Activated T-cell treated with anti-CD3 and anti-CD28 coated beads for 48 hours (primary cell): ENCODE measurements around the gene MIDN.

ENCODE experiments used
- DNase-seq: peaks from one replicate; pipeline ENCODE4 v3.0.0-alpha.2; 2020; ENCODE audit warnings: low read depth

MIDN gene

DNA sequence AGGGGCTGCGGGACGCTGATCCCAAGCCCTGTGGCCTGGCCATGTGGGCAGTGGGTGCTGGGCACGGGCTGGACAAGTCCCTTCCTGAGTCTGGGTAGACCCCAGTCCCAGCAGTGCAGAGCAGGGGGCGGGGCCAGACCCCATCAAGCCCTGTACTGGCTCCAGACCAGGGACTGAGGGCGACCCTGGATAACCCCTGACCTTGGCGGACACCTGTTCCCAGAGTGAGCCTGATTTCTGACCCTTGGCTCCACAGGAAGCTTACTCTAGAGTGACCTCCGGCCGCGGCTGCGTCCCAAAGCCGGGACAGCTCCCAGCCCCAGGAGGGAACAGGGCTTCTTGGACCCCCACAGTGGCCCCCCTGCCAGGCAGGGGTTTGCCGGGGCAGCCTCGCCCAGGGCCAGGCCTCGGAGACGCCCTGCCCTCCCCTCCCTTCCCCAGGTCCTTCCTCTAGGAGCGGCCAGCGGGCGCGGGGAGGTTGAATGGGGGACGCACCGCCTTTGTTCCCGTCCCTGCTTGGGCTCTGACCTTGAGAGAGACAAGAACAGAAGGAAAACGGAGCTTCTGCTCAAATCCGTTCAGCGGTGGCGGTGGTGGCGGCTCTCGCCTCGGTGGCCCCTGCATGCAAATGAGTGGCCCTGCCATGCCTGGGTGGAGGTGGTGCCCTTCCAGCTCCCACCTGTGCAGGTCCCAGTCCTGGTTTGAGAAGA is 35.0 kb downstream of the MIDN start:
- DNase-seq: no peak

DNA sequence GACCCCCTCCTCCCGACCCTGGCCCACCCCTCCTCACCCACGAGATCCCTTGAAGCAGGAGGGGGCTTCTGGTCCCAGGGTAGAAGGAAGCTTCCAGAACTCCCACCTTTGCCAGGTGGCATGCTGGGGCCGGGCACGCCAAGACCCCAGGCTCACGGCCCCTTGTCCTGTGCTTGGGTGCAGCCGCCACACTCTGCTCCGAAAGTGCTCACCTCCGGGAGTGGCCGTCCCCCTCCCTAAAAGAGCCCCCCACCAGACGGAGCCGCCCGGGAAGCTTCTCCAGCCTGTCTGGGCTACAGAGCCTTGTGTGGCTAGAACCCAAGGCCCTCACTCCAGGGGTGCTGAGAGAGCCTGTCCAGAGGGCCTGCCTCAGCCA is 35.5 kb downstream of the MIDN start:
- no peak for DNase-seq

DNA sequence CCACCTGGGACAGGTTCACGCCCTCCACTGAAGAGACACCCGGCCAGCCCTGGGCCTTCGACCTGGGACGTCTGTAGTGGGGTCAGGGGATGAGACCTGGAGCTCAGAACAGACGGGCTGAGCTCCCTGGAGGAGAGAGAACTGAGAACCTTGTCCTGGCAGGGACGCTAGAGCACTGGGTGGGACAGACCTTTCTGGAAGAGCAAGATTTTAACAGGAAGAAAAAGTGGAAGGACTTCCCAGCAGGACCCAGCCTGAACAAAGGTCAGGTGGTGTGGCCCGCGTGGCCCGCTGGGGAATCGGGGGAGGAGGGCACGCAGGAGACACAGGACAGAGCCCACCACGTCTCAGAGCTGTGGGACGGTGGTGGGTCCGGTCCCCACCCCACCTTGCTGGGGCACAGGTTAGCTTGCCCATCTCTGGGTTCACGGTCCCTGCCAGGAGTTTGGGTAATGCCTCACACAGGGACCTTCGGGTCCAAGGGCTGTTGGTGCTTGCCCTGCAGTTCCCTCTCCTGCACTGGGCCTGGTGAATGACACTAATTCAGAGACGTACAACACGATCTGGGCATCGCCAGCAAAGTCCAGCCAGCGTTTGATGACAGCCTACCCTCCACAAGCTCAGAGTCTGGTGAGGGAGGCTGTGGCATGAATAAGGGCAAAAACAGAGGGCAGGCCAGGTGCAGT is 36.1 kb downstream of the MIDN start:
- no peak for DNase-seq

DNA sequence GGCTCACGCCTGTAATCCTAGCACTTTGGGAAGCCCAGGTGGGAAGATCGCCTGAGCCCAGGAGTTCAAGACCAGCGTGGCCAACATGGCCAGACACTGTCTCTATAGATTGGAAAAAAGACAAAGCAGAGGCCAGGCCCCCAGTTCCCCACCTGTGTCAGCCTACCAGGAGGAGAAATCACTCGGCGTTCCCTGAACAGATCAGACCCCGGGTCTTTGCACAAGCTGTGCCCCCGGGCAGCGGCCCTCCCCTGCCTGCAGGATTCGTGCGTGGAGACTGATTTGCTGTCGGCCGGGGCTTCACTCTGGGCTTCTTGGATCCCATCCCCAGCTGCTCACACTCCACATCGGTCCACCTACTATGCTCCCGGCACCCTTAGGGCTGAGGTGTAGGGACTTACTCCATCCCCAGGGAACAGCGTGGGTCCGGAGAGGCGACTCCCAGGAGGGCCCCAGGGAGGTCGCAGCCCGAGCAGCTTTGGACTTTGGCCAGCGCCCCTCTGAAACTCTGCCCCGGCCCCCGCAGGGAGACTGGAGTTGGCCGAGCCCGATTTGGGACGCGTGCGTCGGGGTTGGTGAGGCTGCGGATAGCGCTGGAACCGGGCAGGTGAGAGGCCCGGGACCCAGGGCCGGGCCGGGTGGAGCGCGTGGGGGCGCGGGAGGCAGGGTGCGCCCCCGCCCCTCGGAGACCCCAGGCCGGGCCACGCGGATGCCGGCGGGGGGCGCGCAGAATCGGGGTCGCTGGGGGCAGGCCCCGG is 36.8 kb downstream of the MIDN start:
- no peak for DNase-seq

DNA sequence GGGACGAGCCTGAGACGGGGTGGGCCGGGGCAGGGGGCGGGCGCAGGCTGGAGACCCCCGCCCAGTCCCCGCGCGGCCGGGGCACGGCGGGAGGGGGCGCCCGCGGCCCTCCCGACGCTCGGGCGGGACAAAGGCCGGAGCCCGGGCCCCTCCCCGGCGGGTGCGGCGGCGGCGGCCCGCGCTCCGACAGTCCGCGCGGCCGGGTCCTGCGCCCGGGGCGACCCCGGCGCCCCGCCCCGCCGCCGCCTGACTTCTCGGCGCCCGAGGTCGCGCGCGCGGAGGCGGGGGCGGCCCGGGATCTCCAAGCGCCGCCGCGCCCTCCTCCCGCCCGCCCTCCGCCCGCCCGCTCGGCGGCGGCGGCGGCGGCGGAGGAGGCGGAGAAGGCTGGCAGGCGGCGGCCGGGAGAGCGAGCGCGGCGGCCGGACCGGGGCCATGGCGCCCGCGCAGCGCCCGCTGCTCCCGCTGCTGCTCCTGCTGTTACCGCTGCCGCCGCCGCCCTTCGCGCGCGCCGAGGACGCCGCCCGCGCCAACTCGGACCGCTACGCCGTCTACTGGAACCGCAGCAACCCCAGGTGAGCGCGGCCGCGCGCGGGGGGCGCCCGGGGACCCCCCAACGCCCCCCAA is 37.5 kb downstream of the MIDN start, which contains the start of gene EFNA2:
EFNA2 (plus strand) TSS at position 137 of the 624 bp plus-strand sequence; CDS start at position 433, 296 bp downstream.
- DNase-seq: no peak

DNA sequence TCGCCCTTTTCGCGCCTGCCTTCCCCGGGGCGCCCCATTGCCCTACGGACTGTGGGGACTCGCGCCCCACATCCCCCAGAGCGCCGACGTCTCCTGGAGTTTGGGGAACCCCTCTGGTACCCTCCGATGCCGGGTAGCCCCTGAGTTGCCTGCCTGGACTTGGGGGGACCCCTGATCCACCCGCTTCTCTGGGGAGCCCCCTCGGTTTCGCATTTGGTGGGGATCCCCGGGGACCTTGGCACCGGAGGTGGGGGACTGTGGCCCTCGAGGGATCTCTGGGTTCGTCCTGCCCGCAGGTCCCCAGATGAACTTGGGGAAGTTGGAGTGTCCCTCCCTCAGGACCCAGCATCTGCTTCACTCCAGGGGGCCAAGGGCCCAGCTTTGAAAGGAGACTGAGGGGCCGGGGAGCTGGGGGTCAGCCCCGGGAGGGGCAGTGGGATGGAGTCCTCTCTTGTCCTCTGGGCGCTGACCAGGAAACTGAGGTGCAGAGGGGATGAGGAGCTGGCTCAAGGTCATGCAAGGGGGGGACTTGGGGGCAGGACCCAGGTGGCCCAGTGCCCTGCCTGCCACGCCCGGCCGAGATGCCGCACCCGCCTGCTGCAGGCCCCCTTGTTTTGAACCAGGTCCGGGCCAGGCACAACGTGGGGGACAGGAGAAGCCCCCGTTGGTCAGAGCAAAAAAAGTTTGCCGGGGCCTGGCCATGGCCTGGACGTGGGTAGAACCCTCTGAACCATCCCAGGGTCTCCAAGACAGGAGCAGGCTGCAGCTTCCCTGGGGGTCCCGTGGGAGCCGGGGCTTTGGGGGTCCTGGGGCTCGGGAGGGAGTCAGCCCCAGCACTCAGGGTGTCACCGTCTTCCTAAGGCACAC is 38.3 kb downstream of the MIDN start:
- no peak for DNase-seq

DNA sequence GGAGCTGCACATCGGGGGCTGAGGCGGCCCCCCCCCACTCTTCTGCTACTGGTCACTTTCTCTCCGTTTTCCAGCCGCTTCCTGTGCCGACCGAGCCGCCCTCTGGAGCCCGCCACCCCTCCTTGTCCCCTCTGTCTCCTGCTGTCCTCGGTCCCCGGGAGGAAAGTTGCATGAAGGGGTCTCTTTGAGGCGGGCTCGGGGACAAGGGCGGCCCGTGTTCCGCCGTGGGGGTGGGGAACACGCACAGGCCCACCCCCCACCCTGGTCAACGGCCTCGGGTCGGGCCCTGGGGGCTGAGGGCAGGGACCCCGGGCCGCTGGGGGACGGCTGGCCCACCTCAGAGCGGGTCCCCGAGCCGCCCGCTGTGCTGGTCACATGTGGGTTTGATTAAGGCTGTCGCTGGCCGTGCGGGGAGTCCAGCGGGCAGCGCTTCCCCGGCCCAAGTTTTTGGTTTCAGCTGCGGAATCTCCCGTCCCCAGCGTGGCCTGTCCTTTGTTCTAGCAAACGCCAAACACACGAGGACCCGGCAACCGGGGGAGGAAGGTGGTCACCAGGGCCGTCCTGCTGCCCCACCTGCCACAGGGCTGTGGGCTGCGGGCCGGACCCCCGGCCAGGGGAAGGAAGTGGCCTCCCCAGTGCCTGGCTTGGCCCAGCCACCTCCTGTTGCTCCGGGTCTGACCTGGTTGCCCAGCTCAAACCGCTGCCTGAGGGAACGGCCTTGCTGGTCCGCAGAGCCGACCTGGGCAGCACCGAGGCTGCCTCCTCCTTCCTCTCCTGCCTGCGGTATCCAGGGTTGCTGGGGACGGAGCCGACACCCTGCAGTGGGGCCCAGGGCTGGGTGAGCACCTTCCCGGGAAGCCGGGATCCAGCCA is 39.2 kb downstream of the MIDN start:
- DNase-seq: no peak

DNA sequence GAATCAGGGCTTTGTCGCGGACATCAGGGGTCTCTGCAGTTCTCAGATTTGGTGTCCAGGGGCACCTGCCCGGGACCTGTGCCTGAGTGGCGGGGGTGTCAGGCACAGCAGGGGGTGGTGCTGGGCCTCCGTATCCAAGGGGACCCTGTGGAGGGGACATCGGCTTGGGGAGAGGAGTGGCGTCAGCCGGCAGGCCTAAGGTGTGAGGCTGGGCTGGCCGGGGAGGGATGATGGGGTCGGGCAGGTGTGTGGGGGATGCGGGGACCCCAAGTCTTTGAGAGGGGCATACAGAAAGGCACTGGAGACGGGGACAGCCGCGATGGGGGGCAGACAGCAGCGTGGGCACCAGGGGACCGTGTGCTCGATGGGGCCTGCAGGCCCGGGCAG is 39.8 kb downstream of the MIDN start:
- DNase-seq: no peak

DNA sequence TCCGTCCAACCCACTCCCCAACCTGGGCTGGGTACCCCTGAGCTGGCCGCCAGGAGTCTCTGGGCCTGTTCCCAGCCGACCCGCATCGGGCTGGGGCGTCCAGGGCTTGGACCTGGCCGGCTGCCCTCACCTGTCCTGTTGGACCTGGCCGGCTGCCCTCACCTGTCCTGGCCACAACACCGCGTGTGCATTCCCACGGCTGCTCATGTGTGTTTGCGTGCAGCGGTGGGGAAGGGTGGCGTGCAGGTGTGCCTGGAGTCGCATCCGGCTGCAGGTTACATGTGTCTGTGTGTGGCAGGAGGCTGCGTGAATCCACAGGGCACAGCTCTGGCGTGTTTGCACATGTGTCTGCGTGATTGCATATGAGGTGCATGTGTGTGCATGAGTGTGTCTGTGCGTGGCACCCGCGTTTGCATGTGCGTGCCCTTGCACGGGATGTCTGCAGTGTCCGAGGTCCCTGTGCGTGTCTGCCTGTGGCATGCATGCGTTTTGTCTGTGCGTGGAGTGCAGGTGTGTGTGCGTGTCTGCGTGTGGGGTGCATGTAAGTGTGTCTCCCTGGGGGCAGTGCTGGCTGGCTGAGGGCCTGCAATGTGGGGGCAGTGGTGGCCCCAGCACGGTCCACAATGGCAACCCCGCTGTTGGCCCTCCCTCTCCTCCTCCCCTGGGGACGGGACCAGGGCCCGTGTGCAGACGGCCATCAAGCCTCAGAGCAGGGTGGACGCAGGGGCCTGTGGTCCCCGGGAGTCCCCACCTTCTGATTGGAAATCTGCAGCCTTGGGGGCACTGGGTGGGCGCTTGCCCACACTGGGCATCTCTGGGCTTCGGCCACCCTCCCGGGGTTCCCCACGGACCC is 40.7 kb downstream of the MIDN start:
- DNase-seq: no peak

DNA sequence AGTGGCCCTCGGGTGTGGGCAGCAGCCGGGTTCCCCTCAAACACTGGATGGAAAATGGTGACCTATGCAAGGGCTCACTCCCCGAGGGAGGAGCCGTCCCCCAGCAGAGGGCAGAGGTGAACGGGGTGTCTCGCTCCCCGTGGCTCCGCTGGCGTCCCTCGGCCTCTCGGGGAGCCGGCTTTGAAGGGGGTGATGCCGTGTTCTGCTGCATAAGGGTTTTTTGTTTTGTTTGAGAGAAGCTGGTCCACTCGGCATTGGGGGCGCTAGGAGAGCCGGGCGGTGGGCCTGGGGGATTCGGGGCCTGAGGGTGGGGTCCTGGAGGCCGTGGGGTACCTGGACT is 41.3 kb downstream of the MIDN start:
- DNase-seq: no peak

DNA sequence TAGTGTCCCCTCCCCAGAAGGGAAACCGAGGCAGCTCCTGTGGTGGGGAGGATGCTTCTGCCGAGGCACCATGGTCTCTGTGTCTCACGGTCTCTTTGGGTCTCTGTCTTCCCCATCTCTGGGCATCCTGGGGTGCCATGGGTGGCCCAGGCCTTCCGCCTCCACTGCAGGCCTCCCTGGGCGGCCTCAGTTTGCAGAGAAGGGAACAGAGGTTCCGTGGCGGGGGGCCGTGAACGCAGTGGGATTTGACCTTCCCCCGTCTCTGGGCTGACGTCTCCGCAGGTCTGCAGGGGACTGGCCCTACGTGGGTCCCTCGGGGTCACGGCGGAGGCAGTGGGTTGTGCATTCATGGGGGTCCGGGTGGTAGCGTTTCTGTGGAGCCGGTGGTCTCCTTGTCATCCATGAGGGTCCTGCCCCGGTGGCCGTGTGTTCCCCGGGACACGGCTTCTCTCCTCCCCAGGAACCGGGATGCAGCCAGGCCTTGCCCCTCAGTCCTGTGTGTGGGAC is 41.9 kb downstream of the MIDN start:
- no peak for DNase-seq

DNA sequence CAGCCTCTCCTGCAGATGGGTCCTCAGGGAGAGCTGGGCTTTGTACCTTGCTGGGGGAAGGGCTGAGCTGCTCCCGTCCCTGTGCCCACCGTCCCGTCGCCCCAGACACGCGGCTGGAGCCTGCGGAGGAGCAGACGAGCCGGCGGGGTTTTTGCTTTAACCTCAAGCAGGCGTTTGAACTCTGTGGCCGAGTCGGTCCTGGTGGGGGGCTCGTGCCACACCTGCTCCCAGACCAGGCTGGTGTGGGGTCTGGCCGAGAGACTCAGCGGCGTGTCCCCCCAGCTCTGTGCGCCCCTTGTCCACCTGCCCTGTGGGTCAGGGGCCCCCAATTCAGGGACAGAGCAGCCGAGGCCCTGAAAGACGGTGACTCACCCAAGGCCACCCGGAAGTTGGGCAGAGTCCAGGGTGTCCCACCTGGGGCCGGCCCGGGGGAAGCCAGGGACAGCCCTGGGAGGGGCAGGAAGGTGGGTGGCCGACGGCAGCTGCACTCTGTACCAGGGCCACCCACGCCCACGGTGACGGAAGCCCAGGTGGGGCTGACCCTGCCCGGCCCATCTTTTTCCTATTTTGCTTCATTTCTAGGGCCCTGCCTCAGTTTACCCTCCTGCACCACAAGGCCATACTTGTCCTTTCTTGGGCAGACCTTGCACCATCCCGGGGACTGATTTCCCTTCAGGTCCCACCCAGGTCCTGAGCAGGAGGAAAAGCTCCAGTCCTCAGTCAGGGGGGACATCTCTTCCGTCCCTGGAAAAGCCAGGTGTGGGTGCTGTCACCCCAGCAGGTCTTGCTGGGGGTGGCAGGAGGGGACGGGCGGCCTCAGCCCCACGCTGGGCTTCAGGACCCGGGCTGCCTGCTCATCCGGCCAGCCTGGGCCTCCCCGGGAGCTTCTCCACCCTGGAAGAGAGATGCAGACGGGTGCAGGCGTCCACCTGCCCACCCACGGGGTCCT is 42.6 kb downstream of the MIDN start:
- no peak for DNase-seq

DNA sequence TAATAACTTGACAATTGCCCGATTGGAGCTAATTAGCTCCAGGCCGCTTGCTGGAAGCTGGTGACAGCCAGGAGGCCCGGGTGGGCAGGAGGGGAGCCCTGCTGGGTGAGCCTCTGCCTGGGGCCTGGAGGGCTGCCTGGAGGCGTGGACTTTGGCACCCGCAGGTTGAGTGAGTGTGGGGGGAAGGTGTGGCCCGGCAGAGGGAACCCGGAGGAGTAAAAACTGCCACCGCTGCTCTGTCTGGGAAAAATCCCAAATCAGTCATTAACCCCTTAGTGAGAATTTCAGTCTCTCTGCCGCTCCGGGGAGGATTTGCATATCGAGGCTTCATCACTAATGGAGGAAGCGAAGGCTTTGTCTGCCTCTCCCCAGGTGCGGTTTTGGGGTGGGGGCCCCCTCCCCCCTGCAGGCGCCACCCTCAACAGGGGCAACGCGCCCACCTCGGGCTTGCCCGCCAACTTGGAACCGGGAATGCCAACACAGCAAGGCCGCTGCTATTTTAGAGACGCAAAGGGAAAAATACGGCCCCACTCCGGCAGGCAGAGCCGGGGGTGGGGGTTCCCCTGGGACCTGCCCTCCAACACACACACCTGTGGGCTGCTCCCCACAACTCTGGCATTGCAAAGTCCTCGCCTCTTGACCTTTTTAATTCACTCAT is 43.5 kb downstream of the MIDN start:
- DNase-seq: no peak

DNA sequence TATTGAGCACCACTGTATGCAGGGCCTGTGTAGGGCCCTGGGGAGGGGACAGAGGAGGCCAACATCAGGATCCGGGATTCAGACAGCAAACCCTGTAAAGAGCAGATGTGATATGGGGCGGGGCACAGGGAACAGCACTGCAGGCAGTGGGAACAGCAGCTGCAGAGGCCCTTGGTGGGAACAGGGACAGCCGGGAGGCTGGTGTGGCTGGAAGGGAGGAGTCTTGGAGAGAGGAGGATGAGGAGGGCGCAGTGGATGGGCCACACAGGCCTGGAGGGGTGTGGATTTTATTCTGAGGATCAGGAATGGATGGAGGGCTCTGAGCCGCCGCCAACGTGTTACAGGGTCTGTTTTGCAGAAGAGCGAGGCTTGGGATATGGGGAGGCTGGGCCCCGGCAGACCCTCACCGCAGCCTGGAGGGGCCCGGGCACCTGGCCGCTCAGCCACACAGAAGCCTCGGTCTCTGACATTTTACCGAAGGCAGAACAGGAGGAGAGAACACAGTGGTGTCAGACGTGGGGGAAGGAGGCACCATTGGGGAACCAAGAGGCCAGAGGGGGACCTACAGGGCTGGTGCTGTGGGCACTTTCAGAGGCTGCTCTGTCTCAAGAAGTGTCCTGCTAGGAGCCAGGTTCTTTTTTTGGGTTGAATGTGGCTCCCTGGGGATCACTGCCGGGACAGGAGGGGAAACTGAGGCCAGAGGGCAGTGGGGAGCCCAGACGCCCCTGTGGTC is 44.2 kb downstream of the MIDN start:
- no peak for DNase-seq

DNA sequence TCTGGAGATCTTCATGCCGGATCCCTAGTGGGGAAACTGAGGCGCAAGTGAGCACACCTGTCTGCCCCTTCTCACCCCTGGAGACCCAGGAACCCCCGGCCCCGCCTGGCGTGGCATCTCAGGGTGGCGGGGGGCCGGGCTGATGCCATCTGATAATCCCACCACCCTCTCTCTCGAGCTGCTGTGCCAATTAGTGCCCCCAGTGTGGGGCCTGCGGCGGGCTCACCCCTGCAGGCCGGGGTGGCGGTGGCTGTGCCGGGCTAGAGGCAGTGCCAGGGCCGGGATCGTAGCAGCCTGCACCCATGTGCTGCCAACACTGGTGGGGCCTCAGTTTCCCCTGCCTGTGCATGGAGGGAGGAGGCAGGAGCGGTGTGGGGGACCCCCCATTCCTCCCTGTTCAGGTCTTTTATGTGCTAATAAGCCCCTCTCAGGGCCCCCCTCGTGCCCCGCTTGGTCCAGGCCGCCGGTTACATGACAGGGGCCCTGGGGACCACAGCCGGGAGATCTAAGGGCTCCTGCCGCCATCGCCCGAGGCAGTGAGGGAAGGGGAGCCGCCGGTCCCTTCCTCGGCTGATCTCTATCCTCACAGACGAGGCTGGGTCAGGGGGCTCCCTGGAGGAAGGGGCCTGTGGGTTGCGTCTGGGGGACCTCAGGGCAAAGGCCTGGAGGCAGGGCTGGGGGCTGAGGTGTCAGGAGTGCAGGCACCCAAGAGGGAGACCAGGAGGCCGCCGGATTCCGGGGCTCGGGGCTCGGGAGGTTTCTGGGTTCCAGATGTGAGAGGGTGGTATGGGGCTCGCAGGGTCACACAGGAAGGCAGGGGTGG is 45.6 kb downstream of the MIDN start:
- DNase-seq: no peak

DNA sequence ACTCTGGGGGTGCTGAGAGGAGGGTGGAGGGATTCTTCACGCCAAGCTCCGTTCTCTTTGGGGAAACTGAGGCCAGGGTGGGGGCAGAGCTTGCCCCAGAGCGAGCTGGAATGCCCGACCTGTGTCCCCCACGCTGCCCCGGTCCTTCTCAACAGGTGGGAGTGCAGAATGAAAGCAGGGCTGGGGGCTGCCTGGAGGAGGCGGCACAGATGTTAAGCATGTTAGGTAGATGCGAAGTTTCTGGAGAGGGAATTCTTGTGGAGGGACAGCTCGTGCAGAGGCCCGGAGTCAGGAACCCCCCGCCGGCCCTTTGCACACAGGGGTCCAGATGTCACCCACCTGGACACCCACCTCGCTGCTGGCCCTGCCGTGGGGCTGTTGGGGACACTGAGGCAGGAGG is 46.3 kb downstream of the MIDN start:
- DNase-seq: no peak
